ENCODE data around the gene TMEM141. TPM values are rescaled to one million over a fixed set of nuclear protein-coding genes. Genes with fewer than 3 reads are reported as not detected.

Gene TMEM141
- total and polyA plus RNA-seq, 10 of the 15 experiments (the other 5 are each of a cell fraction or from before 2014, with no cell fraction given): 7.8 to 48.6 (median 34.4) TPM

DNA sequence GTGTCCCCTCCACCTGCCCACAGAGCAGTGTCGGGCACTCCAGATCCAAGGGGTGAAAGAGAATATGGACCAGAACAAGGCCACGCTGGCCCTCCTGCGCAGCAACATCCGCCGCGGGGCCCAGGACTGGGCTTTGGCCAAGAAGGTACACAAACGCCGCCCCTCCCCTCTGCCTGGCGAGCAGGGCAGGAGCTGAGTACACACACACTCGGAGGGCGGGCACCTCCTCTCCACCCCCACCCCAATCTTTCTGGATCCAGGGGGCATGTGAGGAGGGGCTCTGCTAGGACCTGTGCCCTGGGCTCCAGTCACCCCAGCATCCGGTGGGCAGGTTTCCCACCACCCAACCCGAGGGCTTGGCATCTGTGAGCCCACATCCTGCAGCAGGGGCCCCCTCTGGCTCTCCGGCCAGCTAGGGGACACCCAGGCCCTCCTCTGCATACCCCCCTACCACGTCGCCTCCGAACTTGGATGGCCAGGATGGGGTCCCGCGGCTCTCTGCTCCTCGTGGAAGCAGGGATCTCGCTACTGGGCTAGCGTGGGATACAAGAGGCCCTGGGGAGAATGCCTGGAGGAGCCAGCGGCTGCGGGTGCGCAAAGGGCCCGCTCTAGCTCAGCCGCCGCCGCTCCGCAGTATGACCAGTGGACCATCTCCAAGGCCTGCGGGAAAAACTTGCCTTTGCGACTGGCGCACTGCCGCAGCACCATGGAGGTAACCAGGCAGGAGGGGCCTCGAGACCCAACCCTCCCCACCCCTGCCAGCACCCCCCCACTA lies 8.1 kb downstream of the TMEM141 start:
- no peak overlapping the region for H3K9ac ChIP-seq (ENCODE audit: control insufficient read depth, insufficient read depth, low read length)
- no peak for DNase-seq (ENCODE audit: low read depth, low spot score)
- no peak for FAIRE-seq
- ChIA-PET POLR2A (no interaction called here), CTCF (interaction anchor here (0.7 to 1.2 kb wide), 3 partner anchors 10 to 230 kb away, joined by 3 to 4 read pairs (median 3); no protein-coding TSS in a partner anchor), SMC1A (ENCODE audit: uncharacterized antibody, unreplicated experiment) (no interaction called here), RAD21 (ENCODE audit: unreplicated experiment) (interaction anchor here (1.0 to 1.5 kb wide), 2 partner anchors 11 to 148 kb away, joined by 3 to 6 read pairs; no protein-coding TSS in a partner anchor)
- no peak for ATAC-seq
- H3K4me1 ChIP-seq (ENCODE audit: control insufficient read depth, insufficient read depth, low read length): peaks cover 12% of the 10 kb centered on the region; the same call in 1 of the 2 replicates
- H3K79me2 ChIP-seq (ENCODE audit: control insufficient read depth, insufficient read depth, low read length): no peaks in the 10 kb centered on the region
- in situ Hi-C loops (cut with MboI) (loop anchor here (5.0 kb wide), 1 partner anchor 238 kb away; no protein-coding TSS in a partner anchor), intact Hi-C loops (cut with micrococcal nuclease; ENCODE audit: unreplicated experiment) (loop anchor here (10.0 kb wide), 1 partner anchor 146 kb away; the partner anchor contains the start of genes C8G and FBXW5)
- H3K27ac ChIP-seq (ENCODE audit: control insufficient read depth, insufficient read depth): no peak overlapping the region
- WGBS (ENCODE audit: insufficient coverage, insufficient replicate concordance, low lambda C conversion rate, missing lambda C conversion rate): 43% methylated on average over 35 of the region's 35 CpGs
- peak overlapping the region; percentile 91 for H3K4me2 ChIP-seq (ENCODE audit: control insufficient read depth, insufficient read depth)
- no peaks in the 10 kb centered on the region for H3K27me3 ChIP-seq (replicated peaks in 1 of 2; ENCODE audit: control insufficient read depth in 2 of 2, insufficient read depth in 2 of 2, low read length in 1 of 2)
- H3K4me3 ChIP-seq: peak overlapping the region; percentile 40; the same call in 1 of the 2 replicates
- H3K9me3 ChIP-seq (replicated peaks; ENCODE audit: control insufficient read depth, insufficient read depth, low read length): no peaks in the 10 kb centered on the region
- no TSS peak for BruUV-seq (replicated peaks)
- no peaks in the 10 kb centered on the region for H3K36me3 ChIP-seq (ENCODE audit: control insufficient read depth in 2 of 2, insufficient read depth in 2 of 2, low read length in 1 of 2)
- no peaks in the 10 kb centered on the region for H4K20me1 ChIP-seq (ENCODE audit: control insufficient read depth, insufficient read depth)
- no peak overlapping the region for H2AFZ ChIP-seq (ENCODE audit: control insufficient read depth, low read depth, low read length)
- TF ChIP-seq, protein P1, sequence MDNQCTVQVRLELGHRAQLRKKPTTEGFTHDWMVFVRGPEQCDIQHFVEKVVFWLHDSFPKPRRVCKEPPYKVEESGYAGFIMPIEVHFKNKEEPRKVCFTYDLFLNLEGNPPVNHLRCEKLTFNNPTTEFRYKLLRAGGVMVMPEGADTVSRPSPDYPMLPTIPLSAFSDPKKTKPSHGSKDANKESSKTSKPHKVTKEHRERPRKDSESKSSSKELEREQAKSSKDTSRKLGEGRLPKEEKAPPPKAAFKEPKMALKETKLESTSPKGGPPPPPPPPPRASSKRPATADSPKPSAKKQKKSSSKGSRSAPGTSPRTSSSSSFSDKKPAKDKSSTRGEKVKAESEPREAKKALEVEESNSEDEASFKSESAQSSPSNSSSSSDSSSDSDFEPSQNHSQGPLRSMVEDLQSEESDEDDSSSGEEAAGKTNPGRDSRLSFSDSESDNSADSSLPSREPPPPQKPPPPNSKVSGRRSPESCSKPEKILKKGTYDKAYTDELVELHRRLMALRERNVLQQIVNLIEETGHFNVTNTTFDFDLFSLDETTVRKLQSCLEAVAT (IDR thresholded peaks at IDR 0.05): no peak
- TF ChIP-seq, protein P2, sequence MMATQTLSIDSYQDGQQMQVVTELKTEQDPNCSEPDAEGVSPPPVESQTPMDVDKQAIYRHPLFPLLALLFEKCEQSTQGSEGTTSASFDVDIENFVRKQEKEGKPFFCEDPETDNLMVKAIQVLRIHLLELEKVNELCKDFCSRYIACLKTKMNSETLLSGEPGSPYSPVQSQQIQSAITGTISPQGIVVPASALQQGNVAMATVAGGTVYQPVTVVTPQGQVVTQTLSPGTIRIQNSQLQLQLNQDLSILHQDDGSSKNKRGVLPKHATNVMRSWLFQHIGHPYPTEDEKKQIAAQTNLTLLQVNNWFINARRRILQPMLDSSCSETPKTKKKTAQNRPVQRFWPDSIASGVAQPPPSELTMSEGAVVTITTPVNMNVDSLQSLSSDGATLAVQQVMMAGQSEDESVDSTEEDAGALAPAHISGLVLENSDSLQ (IDR thresholded peaks at IDR 0.05): no peak
- TF ChIP-seq TCF3 (IDR thresholded peaks at IDR 0.05; ENCODE audit: borderline replicate concordance, insufficient read depth, low read depth, low read length) (no peak), RAD21 (IDR thresholded peaks at IDR 0.05; ENCODE audit: insufficient read depth, low read depth, low read length) (no peak), NR2F1 (conservative IDR thresholded peaks at IDR 0.05) (no peak), SPI1 (IDR thresholded peaks at IDR 0.05; ENCODE audit: borderline replicate concordance, insufficient read depth, low read depth, low read length) (no peak), WRNIP1 (IDR thresholded peaks at IDR 0.05; ENCODE audit: borderline replicate concordance, low read depth, low read length) (no peak), POLR2AphosphoS2 (IDR thresholded peaks at IDR 0.05; ENCODE audit: low read depth, low read length) (no peak)
- TF ChIP-seq, protein P3, sequence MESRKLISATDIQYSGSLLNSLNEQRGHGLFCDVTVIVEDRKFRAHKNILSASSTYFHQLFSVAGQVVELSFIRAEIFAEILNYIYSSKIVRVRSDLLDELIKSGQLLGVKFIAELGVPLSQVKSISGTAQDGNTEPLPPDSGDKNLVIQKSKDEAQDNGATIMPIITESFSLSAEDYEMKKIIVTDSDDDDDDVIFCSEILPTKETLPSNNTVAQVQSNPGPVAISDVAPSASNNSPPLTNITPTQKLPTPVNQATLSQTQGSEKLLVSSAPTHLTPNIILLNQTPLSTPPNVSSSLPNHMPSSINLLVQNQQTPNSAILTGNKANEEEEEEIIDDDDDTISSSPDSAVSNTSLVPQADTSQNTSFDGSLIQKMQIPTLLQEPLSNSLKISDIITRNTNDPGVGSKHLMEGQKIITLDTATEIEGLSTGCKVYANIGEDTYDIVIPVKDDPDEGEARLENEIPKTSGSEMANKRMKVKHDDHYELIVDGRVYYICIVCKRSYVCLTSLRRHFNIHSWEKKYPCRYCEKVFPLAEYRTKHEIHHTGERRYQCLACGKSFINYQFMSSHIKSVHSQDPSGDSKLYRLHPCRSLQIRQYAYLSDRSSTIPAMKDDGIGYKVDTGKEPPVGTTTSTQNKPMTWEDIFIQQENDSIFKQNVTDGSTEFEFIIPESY (IDR thresholded peaks at IDR 0.05): no peak
- TF ChIP-seq, protein P4, sequence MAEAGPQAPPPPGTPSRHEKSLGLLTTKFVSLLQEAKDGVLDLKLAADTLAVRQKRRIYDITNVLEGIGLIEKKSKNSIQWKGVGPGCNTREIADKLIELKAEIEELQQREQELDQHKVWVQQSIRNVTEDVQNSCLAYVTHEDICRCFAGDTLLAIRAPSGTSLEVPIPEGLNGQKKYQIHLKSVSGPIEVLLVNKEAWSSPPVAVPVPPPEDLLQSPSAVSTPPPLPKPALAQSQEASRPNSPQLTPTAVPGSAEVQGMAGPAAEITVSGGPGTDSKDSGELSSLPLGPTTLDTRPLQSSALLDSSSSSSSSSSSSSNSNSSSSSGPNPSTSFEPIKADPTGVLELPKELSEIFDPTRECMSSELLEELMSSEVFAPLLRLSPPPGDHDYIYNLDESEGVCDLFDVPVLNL (IDR thresholded peaks at IDR 0.05; ENCODE audit: low read depth, low read length): no peak
